GM12878 (cell line): ENCODE data around the gene MIER1. TPM values are rescaled to one million over a fixed set of nuclear protein-coding genes. Genes with fewer than 3 reads are reported as not detected.

Experiments
- CEBPB ChIP-seq, 2 experiments: fragments of 150-350 bp in 1 of 2; IDR thresholded peaks; 2 replicates each; pipeline ENCODE4 v1.6.1; 2012 to 2014; ENCODE audit warnings: low read depth in 2 of 2, low read length in 2 of 2, borderline replicate concordance in 1 of 2, inconsistent platforms in 1 of 2
- CHD2 ChIP-seq: IDR thresholded peaks from 2 replicates; pipeline ENCODE4 v1.6.1; 2011; ENCODE audit warnings: low read depth, low read length, improper control_type of control experiment, borderline replicate concordance
- CHD4 ChIP-seq: fragments of 200-600 bp; sonication (generic); IDR thresholded peaks from 2 replicates; pipeline ENCODE4 v1.6.1; 2016; ENCODE audit warnings: mild to moderate bottlenecking
- CTCF ChIP-seq, 3 experiments: IDR thresholded peaks in 2 of 3; conservative IDR thresholded peaks in 1 of 3; 2 replicates each; pipeline ENCODE4 v1.5.1; 2011; ENCODE audit warnings: low read depth in 3 of 3, low read length in 3 of 3, mild to moderate bottlenecking in 3 of 3, control low read depth in 2 of 3, moderate library complexity in 2 of 3, inconsistent platforms in 1 of 3, mixed read lengths in 1 of 3; ENCODE audit not compliant: control insufficient read depth in 2 of 3, insufficient read depth in 1 of 3; ENCODE audit errors: extremely low read depth in 1 of 3
- EGR1 ChIP-seq, 2 experiments: IDR thresholded peaks; 1 replicate in 1 of 2; 2 replicates in 1 of 2; pipeline ENCODE4 v1.6.1; 2011 to 2012; ENCODE audit warnings: low read depth in 2 of 2, low read length in 2 of 2, borderline replicate concordance in 1 of 2, mild to moderate bottlenecking in 1 of 2, moderate library complexity in 1 of 2
- IKZF2 ChIP-seq, 2 experiments: fragments of 450-650 bp; IDR thresholded peaks; 2 replicates each; pipeline ENCODE4 v1.6.1; 2017; ENCODE audit warnings: mild to moderate bottlenecking in 2 of 2, moderate library complexity in 2 of 2
- MTA3 ChIP-seq: IDR thresholded peaks from 2 replicates; pipeline ENCODE4 v1.6.1; 2012; ENCODE audit warnings: low read length, inconsistent platforms, borderline replicate concordance
- MXI1 ChIP-seq: fragments of 150-350 bp; IDR thresholded peaks from 2 replicates; pipeline ENCODE4 v1.6.1; 2011; ENCODE audit warnings: low read depth, mild to moderate bottlenecking, inconsistent platforms, low read length, improper control_type of control experiment
- PAX8 ChIP-seq: fragments of 450-650 bp; IDR thresholded peaks from 2 replicates; pipeline ENCODE4 v1.6.1; 2017; ENCODE audit warnings: mild to moderate bottlenecking, moderate library complexity
- RUNX3 ChIP-seq: IDR thresholded peaks from 2 replicates; pipeline ENCODE4 v1.6.1; 2012; ENCODE audit warnings: low read length, inconsistent platforms
- SIN3A ChIP-seq: IDR thresholded peaks from 2 replicates; pipeline ENCODE4 v1.6.1; 2012; ENCODE audit warnings: low read depth, low read length, improper control_type of control experiment
- TCF12 ChIP-seq: IDR thresholded peaks from 2 replicates; pipeline ENCODE4 v1.6.1; 2011; ENCODE audit warnings: low read depth, mild to moderate bottlenecking, low read length
- TCF7 ChIP-seq: IDR thresholded peaks from 2 replicates; pipeline ENCODE4 v1.6.1; 2014; ENCODE audit warnings: antibody characterized with exemption, borderline replicate concordance
- polyA plus RNA-seq, 11 experiments: library from polyadenylated mRNA; depleted of rRNA in 4 of 11; unstranded in 6 of 11; stranded (reverse) in 5 of 11; fragments of >200 nt; fragmentation: Nextera tagmentation in 4 of 11; fragmentation: Illumina TruSeq in 1 of 11; extraction: Ambion mirVana in 4 of 11; extraction: Trizol in 1 of 11; gene quantifications; 1 replicate in 1 of 11; 2 replicates in 10 of 11; pipeline versions ENCODE4 v1.2.1 to v1.2.3, GENCODE V29; 2011 to 2016; ENCODE audit warnings: inconsistent platforms in 2 of 11, missing spikeins in 2 of 11, low read depth in 1 of 11
- total RNA-seq, 4 experiments: library from RNA; depleted of rRNA in 3 of 4; stranded (reverse); fragments of >200 nt in 3 of 4; fragmentation: Illumina TruSeq in 1 of 4; extraction: Trizol in 1 of 4; gene quantifications; 2 replicates each; pipeline versions ENCODE4 v1.2.1 to v1.2.3, GENCODE V29; 2013 to 2021
- TF ChIP-seq, protein P1 (sequence below): fragments of 450-650 bp; formaldehyde crosslinking; IDR thresholded peaks from 2 replicates; pipeline ENCODE4 v1.4.0; 2020; ENCODE audit warnings: mild to moderate bottlenecking, moderate library complexity
- TF ChIP-seq, protein P2 (sequence below): IDR thresholded peaks from 2 replicates; pipeline ENCODE4 v1.6.1; 2011; ENCODE audit warnings: borderline replicate concordance, low read depth, mild to moderate bottlenecking, moderate library complexity, low read length; ENCODE audit not compliant: insufficient read depth, poor library complexity, severe bottlenecking
- TF ChIP-seq, protein P3 (sequence below): fragments of 450-650 bp; IDR thresholded peaks from 2 replicates; pipeline ENCODE4 v1.6.1; 2016; ENCODE audit warnings: mild to moderate bottlenecking

MIER1 gene
- total and polyA plus RNA-seq, 10 of the 15 experiments (the other 5 are each of a cell fraction or from before 2014, with no cell fraction given) = 13.6 to 39.8 (median 25.7) TPM

DNA sequence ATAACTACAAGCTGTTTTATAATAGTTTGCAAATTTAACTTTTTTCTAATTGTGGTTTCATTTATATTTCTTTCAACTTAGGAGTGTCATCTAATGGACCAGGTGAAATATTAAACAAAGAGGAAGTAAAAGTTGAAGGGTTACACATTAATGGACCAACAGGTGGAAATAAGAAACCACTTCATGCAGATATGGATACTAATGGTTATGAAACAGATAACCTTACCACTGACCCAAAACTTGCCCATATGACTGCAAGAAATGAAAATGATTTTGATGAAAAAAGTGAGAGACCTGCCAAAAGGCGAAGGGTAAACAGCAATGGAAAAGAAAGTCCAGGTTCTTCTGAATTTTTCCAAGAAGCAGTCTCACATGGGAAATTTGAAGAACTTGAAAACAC, 59.7 kb downstream of the MIER1 start (continued):
- TF ChIP-seq, protein P1, sequence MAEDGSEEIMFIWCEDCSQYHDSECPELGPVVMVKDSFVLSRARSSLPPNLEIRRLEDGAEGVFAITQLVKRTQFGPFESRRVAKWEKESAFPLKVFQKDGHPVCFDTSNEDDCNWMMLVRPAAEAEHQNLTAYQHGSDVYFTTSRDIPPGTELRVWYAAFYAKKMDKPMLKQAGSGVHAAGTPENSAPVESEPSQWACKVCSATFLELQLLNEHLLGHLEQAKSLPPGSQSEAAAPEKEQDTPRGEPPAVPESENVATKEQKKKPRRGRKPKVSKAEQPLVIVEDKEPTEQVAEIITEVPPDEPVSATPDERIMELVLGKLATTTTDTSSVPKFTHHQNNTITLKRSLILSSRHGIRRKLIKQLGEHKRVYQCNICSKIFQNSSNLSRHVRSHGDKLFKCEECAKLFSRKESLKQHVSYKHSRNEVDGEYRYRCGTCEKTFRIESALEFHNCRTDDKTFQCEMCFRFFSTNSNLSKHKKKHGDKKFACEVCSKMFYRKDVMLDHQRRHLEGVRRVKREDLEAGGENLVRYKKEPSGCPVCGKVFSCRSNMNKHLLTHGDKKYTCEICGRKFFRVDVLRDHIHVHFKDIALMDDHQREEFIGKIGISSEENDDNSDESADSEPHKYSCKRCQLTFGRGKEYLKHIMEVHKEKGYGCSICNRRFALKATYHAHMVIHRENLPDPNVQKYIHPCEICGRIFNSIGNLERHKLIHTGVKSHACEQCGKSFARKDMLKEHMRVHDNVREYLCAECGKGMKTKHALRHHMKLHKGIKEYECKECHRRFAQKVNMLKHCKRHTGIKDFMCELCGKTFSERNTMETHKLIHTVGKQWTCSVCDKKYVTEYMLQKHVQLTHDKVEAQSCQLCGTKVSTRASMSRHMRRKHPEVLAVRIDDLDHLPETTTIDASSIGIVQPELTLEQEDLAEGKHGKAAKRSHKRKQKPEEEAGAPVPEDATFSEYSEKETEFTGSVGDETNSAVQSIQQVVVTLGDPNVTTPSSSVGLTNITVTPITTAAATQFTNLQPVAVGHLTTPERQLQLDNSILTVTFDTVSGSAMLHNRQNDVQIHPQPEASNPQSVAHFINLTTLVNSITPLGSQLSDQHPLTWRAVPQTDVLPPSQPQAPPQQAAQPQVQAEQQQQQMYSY (CRISPR knock-in tag) = no peak
- TF ChIP-seq, protein P2, sequence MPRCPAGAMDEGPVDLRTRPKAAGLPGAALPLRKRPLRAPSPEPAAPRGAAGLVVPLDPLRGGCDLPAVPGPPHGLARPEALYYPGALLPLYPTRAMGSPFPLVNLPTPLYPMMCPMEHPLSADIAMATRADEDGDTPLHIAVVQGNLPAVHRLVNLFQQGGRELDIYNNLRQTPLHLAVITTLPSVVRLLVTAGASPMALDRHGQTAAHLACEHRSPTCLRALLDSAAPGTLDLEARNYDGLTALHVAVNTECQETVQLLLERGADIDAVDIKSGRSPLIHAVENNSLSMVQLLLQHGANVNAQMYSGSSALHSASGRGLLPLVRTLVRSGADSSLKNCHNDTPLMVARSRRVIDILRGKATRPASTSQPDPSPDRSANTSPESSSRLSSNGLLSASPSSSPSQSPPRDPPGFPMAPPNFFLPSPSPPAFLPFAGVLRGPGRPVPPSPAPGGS = no peak
- peak; percentile 76 to 82; a peak in 3 of 4 replicates for TF ChIP-seq IKZF2 (IDR thresholded peaks at IDR 0.05)
- no peak for TF ChIP-seq CEBPB (IDR thresholded peaks at IDR 0.05; ENCODE audit: borderline replicate concordance in 1 of 2, low read depth in 2 of 2, low read length in 2 of 2)
- peak; percentile 39; the same call in 1 of the 2 replicates for TF ChIP-seq CHD2
- TF ChIP-seq CHD4 = no peak
- TF ChIP-seq PAX8 = no peak
- no peak for TF ChIP-seq EGR1 (IDR thresholded peaks at IDR 0.05; ENCODE audit: borderline replicate concordance in 1 of 2, low read depth in 2 of 2, low read length in 2 of 2)
- TF ChIP-seq RUNX3 = peak; percentile 71
- no peak for TF ChIP-seq MXI1
- TF ChIP-seq SIN3A = no peak
- TF ChIP-seq, protein P3, sequence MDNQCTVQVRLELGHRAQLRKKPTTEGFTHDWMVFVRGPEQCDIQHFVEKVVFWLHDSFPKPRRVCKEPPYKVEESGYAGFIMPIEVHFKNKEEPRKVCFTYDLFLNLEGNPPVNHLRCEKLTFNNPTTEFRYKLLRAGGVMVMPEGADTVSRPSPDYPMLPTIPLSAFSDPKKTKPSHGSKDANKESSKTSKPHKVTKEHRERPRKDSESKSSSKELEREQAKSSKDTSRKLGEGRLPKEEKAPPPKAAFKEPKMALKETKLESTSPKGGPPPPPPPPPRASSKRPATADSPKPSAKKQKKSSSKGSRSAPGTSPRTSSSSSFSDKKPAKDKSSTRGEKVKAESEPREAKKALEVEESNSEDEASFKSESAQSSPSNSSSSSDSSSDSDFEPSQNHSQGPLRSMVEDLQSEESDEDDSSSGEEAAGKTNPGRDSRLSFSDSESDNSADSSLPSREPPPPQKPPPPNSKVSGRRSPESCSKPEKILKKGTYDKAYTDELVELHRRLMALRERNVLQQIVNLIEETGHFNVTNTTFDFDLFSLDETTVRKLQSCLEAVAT = 0 out of 2 replicates have a peak, but pooled peaks have one; percentile 31
- no peak for TF ChIP-seq MTA3
- no peak for TF ChIP-seq TCF12
- TF ChIP-seq CTCF (IDR thresholded peaks at IDR 0.05 in 2 of 3, conservative IDR thresholded peaks at IDR 0.05 in 1 of 3; ENCODE audit: control insufficient read depth in 2 of 3, extremely low read depth in 1 of 3, insufficient read depth in 1 of 3, low read depth in 3 of 3, low read length in 3 of 3) = no peak
- TF ChIP-seq TCF7 = no peak
